Activated naive CD8-positive, alpha-beta T cell treated with anti-CD3 and anti-CD28 coated beads, Interleukin-2, amount 10 ng/mL, durations not matched to agents 7 days and 5 days (primary cell): Measurements from ENCODE around the gene CACNB1. TPM values are rescaled to one million over a fixed set of nuclear protein-coding genes. Genes with fewer than 3 reads are reported as not detected.
"Not testable (repeated sequence)": the region's sequence is repeated elsewhere in the genome, so short reads cannot be mapped to it uniquely, and the experiment has no call there.

Experiments
- ATAC-seq: fragments of 150-1000 bp; cut with Tn5 transposase; one replicate; pipeline ENCODE4 v1.10.0; 2021; ENCODE audit warnings: low read depth, moderate library complexity
- POLR2A ChIA-PET: fragments of 350-600 bp; sonication (Branson Sonifier 250); formaldehyde crosslinking; loops from one replicate; lab custom pipeline; 2021; ENCODE audit warnings: antibody characterized with exemption; lab: Charles Lee
- DNase-seq: peaks from one replicate; pipeline ENCODE4 v3.0.0; 2021
- H3K27ac Mint-ChIP-seq: one replicate; pipeline ENCODE4 v1.8.0; 2022; ENCODE audit warnings: mild to moderate bottlenecking, mixed read lengths
- H3K27me3 Mint-ChIP-seq: one replicate; pipeline ENCODE4 v1.8.0; 2022; ENCODE audit warnings: mild to moderate bottlenecking, moderate library complexity, mixed read lengths
- H3K36me3 Mint-ChIP-seq: one replicate; pipeline ENCODE4 v1.8.0; 2021; ENCODE audit warnings: mild to moderate bottlenecking, mixed read lengths
- H3K4me1 Mint-ChIP-seq: one replicate; pipeline ENCODE4 v1.8.0; 2021; ENCODE audit warnings: mixed read lengths
- H3K4me3 Mint-ChIP-seq: one replicate; pipeline ENCODE4 v1.8.0; 2022; ENCODE audit warnings: mild to moderate bottlenecking, moderate library complexity, mixed read lengths
- H3K9me3 Mint-ChIP-seq: one replicate; pipeline ENCODE4 v1.8.0; 2021; ENCODE audit warnings: mixed read lengths
- total RNA-seq, 2 experiments: library from RNA; stranded (reverse); gene quantifications; one replicate each; pipeline ENCODE4 v1.2.3, GENCODE V29; 2021

The CACNB1 gene
- total RNA-seq, 2 experiments from 2014 or later: 25.9 to 27.2 TPM

GRCh38 chr17:39174920-39175694, 22.4 kb downstream of the CACNB1 start:
- ATAC-seq (peak; percentile 79), DNase-seq (peak; percentile 80)
- peaks cover 9% of the 10 kb centered on the region for H3K27me3 Mint-ChIP-seq
- peaks cover 13% of the 10 kb centered on the region for H3K36me3 Mint-ChIP-seq
- no peaks in the 10 kb centered on the region for H3K9me3 Mint-ChIP-seq
- peak overlapping the region; percentile 21 for H3K27ac Mint-ChIP-seq
- H3K4me1 Mint-ChIP-seq: peaks cover 25% of the 10 kb centered on the region
- no peak overlapping the region for H3K4me3 Mint-ChIP-seq
- POLR2A ChIA-PET: interaction anchor here (0.6 to 1.8 kb wide), 8 partner anchors 9 to 305 kb away, joined by 3 to 8 read pairs (median 4); partner anchors contain the start of genes ARL5C, LASP1 and PLXDC1

GRCh38 chr17:39173526-39174274, 23.8 kb downstream of the CACNB1 start:
- no peak for ATAC-seq
- H3K27ac Mint-ChIP-seq: no peak overlapping the region

GRCh38 chr17:39173080-39173479, 24.4 kb downstream of the CACNB1 start:
- Mint-ChIP-seq H3K36me3 (peaks cover 13% of the 10 kb centered on the region), H3K4me3 (no peak overlapping the region), H3K27me3 (peaks cover 20% of the 10 kb centered on the region), H3K9me3 (peaks cover 3% of the 10 kb centered on the region), H3K4me1 (peaks cover 30% of the 10 kb centered on the region), H3K27ac (peak overlapping the region; percentile 34)
- POLR2A ChIA-PET: interaction anchor here (1.2 to 1.7 kb wide), 5 partner anchors 9 to 119 kb away, joined by 3 to 11 read pairs (median 5); partner anchors contain the start of gene RPL19
- no peak for ATAC-seq
- no peak for DNase-seq

More at GRCh38 chr17:39173526-39174274, 23.8 kb downstream of the CACNB1 start:
- Mint-ChIP-seq H3K27me3 (peaks cover 16% of the 10 kb centered on the region), H3K9me3 (no peaks in the 10 kb centered on the region), H3K36me3 (peaks cover 13% of the 10 kb centered on the region), H3K4me1 (peaks cover 28% of the 10 kb centered on the region), H3K4me3 (no peak overlapping the region)
- no peak for DNase-seq
- POLR2A ChIA-PET: interaction anchor here (1.0 to 1.8 kb wide), 8 partner anchors 8 to 304 kb away, joined by 3 to 11 read pairs (median 4); partner anchors contain the start of genes ARL5C, LASP1 and RPL19

- no peak overlapping the region for H3K27ac Mint-ChIP-seq
- H3K4me1 Mint-ChIP-seq: peaks cover 39% of the 10 kb centered on the region
- POLR2A ChIA-PET: interaction anchor here (1.6 kb wide), 1 partner anchor 8 kb away, joined by 11 read pairs; no protein-coding TSS in a partner anchor
- peaks cover 20% of the 10 kb centered on the region for H3K27me3 Mint-ChIP-seq
- H3K36me3 Mint-ChIP-seq: peaks cover 3% of the 10 kb centered on the region
- DNase-seq (no peak), ATAC-seq (no peak)
- H3K9me3 Mint-ChIP-seq: peaks cover 3% of the 10 kb centered on the region
- no peak overlapping the region for H3K4me3 Mint-ChIP-seq
These were observed 25.5 kb downstream of the CACNB1 start for GRCh38 chr17:39171933-39172332.

GRCh38 chr17:39170558-39170957, 26.9 kb downstream of the CACNB1 start:
- peaks cover 32% of the 10 kb centered on the region for H3K27me3 Mint-ChIP-seq
- POLR2A ChIA-PET: interaction anchor here (0.6 to 1.0 kb wide), 4 partner anchors 29 to 265 kb away, joined by 3 to 4 read pairs (median 3); partner anchors contain the start of gene RPL19
- no peak for ATAC-seq

GRCh38 chr17:39170109-39170508, 27.4 kb downstream of the CACNB1 start:
- Mint-ChIP-seq H3K27me3 (peaks cover 32% of the 10 kb centered on the region), H3K36me3 (no peaks in the 10 kb centered on the region), H3K4me1 (peaks cover 53% of the 10 kb centered on the region), H3K4me3 (no peak overlapping the region), H3K27ac (no peak overlapping the region), H3K9me3 (peaks cover 3% of the 10 kb centered on the region)
- POLR2A ChIA-PET: interaction anchor here (0.6 to 1.0 kb wide), 3 partner anchors 30 to 261 kb away, joined by 3 to 4 read pairs (median 3); partner anchors contain the start of gene RPL19
- ATAC-seq (no peak), DNase-seq (no peak)

More at GRCh38 chr17:39170558-39170957, 26.9 kb downstream of the CACNB1 start:
- Mint-ChIP-seq H3K9me3 (peaks cover 3% of the 10 kb centered on the region), H3K27ac (no peak overlapping the region), H3K4me1 (peaks cover 51% of the 10 kb centered on the region), H3K4me3 (no peak overlapping the region), H3K36me3 (no peaks in the 10 kb centered on the region)
- no peak for DNase-seq

GRCh38 chr17:39169518-39169917, 28.0 kb downstream of the CACNB1 start:
- Mint-ChIP-seq H3K4me1 (peaks cover 51% of the 10 kb centered on the region), H3K27me3 (peaks cover 32% of the 10 kb centered on the region), H3K4me3 (no peak overlapping the region), H3K36me3 (no peaks in the 10 kb centered on the region), H3K27ac (no peak overlapping the region), H3K9me3 (peaks cover 3% of the 10 kb centered on the region)
- POLR2A ChIA-PET: interaction anchor here (0.7 kb wide), 2 partner anchors 16 to 191 kb away, joined by 3 to 6 read pairs; no protein-coding TSS in a partner anchor
- DNase-seq (no peak), ATAC-seq (no peak)

GRCh38 chr17:39169101-39169500, 28.4 kb downstream of the CACNB1 start:
- Mint-ChIP-seq H3K27ac (no peak overlapping the region), H3K9me3 (peaks cover 3% of the 10 kb centered on the region), H3K4me1 (peaks cover 51% of the 10 kb centered on the region), H3K27me3 (peaks cover 32% of the 10 kb centered on the region), H3K36me3 (no peaks in the 10 kb centered on the region), H3K4me3 (no peak overlapping the region)
- POLR2A ChIA-PET: interaction anchor here (0.7 kb wide), 3 partner anchors 16 to 370 kb away, joined by 3 to 8 read pairs (median 6); partner anchors contain the start of gene PIP4K2B
- DNase-seq (no peak), ATAC-seq (no peak)

GRCh38 chr17:39168503-39168902, 29.0 kb downstream of the CACNB1 start:
- H3K4me1 Mint-ChIP-seq: peaks cover 49% of the 10 kb centered on the region
- not testable (repeated sequence) for H3K27ac Mint-ChIP-seq, ATAC-seq

GRCh38 chr17:39167476-39167875, 30.0 kb downstream of the CACNB1 start:
- Mint-ChIP-seq H3K27ac (no peak overlapping the region), H3K9me3 (peaks cover 3% of the 10 kb centered on the region), H3K27me3 (peaks cover 38% of the 10 kb centered on the region), H3K4me1 (peaks cover 40% of the 10 kb centered on the region), H3K4me3 (peak overlapping the region; percentile 39), H3K36me3 (no peaks in the 10 kb centered on the region)
- ATAC-seq (no peak), DNase-seq (no peak)
- POLR2A ChIA-PET: interaction anchor here (0.5 to 0.7 kb wide), 2 partner anchors 269 to 416 kb away, joined by 3 to 4 read pairs; no protein-coding TSS in a partner anchor

More at GRCh38 chr17:39168503-39168902, 29.0 kb downstream of the CACNB1 start:
- POLR2A ChIA-PET: interaction anchor here (0.7 kb wide), 1 partner anchor 369 kb away, joined by 8 read pairs; the partner anchor contains the start of gene PIP4K2B
- not testable (repeated sequence) for H3K4me3 Mint-ChIP-seq, H3K36me3 Mint-ChIP-seq, H3K9me3 Mint-ChIP-seq, DNase-seq
- H3K27me3 Mint-ChIP-seq: peaks cover 32% of the 10 kb centered on the region

- Mint-ChIP-seq H3K27ac (no peak overlapping the region), H3K4me1 (peaks cover 33% of the 10 kb centered on the region), H3K9me3 (peaks cover 3% of the 10 kb centered on the region), H3K4me3 (peak overlapping the region; percentile 50), H3K27me3 (peaks cover 38% of the 10 kb centered on the region), H3K36me3 (no peaks in the 10 kb centered on the region)
- ATAC-seq: no peak
- POLR2A ChIA-PET: interaction anchor here (0.5 to 3.2 kb wide), 6 partner anchors 8 to 415 kb away, joined by 3 to 26 read pairs (median 6); partner anchors contain the start of genes PLXDC1 and RPL19
- DNase-seq: no peak
These were observed 30.8 kb downstream of the CACNB1 start for GRCh38 chr17:39166437-39167335.
